Peyer's patch (tissue), 4 donors: Measurements from ENCODE around the gene BEST3. TPM values are rescaled to one million over a fixed set of nuclear protein-coding genes. Genes with fewer than 3 reads are reported as not detected.
"Not testable (repeated sequence)": the region's sequence is repeated elsewhere in the genome, so short reads cannot be mapped to it uniquely, and the experiment has no call there.

Experiments
- DNase-seq, 3 donors: peaks; one replicate each; pipeline ENCODE4 v3.0.0-alpha.2; 2017 to 2019
- H3K27ac ChIP-seq, 4 donors: fragments of 200-600 bp; sonication (generic); one replicate each; pipeline ENCODE4 v1.5.1; 2016 to 2019
- H3K27me3 ChIP-seq, 2 donors: fragments of 200-600 bp; sonication (generic); one replicate each; pipeline ENCODE4 v1.5.1; 2019
- H3K36me3 ChIP-seq, 3 donors: fragments of 200-600 bp; sonication (generic); one replicate each; pipeline ENCODE4 v1.5.1; 2016 to 2019
- H3K4me1 ChIP-seq, 4 donors: fragments of 200-600 bp; sonication (generic); one replicate each; pipeline ENCODE4 v1.5.1; 2016 to 2019
- H3K4me3 ChIP-seq, 4 donors: fragments of 200-600 bp; sonication (generic); 1 replicate in 3 of 4; 2 replicates in 1 of 4; pipeline ENCODE4 v1.5.1; 2016 to 2019; ENCODE audit warnings: mild to moderate bottlenecking in 1 of 4
- H3K9me3 ChIP-seq, 4 donors: fragments of 200-600 bp; sonication (generic); one replicate each; pipeline ENCODE4 v1.5.1; 2016 to 2019; ENCODE audit warnings: mild to moderate bottlenecking in 1 of 4
- POLR2A ChIP-seq, 2 donors: fragments of 450-650 bp; IDR thresholded peaks; one replicate each; pipeline ENCODE4 v1.5.1; 2017; ENCODE audit warnings: antibody characterized with exemption in 2 of 2, mild to moderate bottlenecking in 2 of 2, moderate library complexity in 2 of 2
- total RNA-seq, 4 donors: library from RNA; depleted of rRNA; stranded (reverse); fragments of >200 nt; gene quantifications; one replicate each; pipeline ENCODE4 v1.1.0, GENCODE V29; 2016
- TF ChIP-seq, protein P1 (sequence below), 6 experiments: fragments of 450-650 bp in 4 of 6; fragments of 200-600 bp in 2 of 6; sonication (generic) in 1 of 6; IDR thresholded peaks; one replicate each; pipeline ENCODE4 v1.5.1; 2017 to 2019; ENCODE audit warnings: antibody characterized with exemption in 6 of 6, mild to moderate bottlenecking in 3 of 6, moderate library complexity in 1 of 6

Gene BEST3
- total RNA-seq, 4 donors from 2014 or later: 0.35 TPM; not detected in 3

DNA sequence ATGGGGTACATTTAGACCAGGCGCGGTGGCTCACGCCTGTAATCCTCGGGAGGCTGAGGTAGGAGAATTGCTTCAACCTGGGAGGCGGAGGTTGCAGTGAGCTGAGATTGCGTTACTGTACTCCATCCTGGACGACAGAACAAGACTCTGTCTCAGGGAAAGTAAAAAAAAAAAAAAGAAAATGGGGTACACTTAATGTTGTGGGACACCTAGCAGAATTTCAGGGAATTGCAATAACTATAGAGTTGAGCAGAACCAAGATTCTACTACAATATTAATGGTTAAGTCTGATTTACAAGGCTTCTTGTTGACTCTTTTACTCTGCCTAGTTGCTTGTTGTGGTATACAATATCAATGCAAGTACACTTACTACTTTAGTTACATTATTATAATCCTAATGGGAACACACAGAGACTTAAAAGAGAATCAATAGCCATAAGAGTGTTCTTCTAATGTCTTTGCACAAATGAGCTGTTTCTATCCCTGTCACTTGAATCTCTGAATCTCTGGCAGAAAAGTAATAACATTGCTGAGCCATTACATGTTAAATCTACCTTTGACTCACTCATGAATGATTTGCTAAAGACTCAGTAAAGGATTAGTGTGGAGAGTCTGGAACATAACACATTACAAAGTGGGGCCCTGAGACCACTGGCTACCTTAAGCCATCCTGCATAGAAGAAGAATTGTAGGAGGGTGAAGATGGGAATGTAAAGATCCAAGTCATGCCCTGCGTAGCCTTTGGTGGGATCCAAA is 22.7 kb downstream of the BEST3 start:
- DNase-seq: no peak
- no peak overlapping the region for H3K4me3 ChIP-seq
- H3K36me3 ChIP-seq: no peaks in the 10 kb centered on the region
- H3K27me3 ChIP-seq: no peaks in the 10 kb centered on the region
- no peaks in the 10 kb centered on the region for H3K9me3 ChIP-seq
- no peak overlapping the region for H3K27ac ChIP-seq
- TF ChIP-seq, protein P1, sequence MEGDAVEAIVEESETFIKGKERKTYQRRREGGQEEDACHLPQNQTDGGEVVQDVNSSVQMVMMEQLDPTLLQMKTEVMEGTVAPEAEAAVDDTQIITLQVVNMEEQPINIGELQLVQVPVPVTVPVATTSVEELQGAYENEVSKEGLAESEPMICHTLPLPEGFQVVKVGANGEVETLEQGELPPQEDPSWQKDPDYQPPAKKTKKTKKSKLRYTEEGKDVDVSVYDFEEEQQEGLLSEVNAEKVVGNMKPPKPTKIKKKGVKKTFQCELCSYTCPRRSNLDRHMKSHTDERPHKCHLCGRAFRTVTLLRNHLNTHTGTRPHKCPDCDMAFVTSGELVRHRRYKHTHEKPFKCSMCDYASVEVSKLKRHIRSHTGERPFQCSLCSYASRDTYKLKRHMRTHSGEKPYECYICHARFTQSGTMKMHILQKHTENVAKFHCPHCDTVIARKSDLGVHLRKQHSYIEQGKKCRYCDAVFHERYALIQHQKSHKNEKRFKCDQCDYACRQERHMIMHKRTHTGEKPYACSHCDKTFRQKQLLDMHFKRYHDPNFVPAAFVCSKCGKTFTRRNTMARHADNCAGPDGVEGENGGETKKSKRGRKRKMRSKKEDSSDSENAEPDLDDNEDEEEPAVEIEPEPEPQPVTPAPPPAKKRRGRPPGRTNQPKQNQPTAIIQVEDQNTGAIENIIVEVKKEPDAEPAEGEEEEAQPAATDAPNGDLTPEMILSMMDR (IDR thresholded peaks at IDR 0.05): no peak
- TF ChIP-seq POLR2A (IDR thresholded peaks at IDR 0.05): no peak
- no peaks in the 10 kb centered on the region for H3K4me1 ChIP-seq

DNA sequence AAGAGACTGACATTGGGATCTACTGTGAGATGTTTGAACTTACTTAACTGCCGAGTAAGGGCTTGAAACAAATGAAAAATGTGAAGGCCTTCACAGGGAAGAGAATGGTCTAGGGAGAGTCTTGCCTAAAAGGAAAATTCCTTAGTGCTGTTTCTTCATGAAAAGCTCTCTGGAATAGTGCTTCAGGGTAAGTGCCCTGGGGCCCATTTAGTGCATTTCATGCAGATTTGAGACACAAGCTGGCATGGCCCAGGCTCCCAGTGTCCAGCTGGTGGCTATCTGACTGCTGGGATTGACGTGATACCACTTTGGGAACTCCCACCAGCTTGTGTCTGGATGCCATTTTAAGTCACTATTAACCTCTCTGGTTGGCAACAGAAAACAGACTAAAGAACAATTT is 26.9 kb downstream of the BEST3 start:
- TF ChIP-seq POLR2A (IDR thresholded peaks at IDR 0.05): no peak
- TF ChIP-seq, protein P1 (IDR thresholded peaks at IDR 0.05): no peak
- no peak for DNase-seq

DNA sequence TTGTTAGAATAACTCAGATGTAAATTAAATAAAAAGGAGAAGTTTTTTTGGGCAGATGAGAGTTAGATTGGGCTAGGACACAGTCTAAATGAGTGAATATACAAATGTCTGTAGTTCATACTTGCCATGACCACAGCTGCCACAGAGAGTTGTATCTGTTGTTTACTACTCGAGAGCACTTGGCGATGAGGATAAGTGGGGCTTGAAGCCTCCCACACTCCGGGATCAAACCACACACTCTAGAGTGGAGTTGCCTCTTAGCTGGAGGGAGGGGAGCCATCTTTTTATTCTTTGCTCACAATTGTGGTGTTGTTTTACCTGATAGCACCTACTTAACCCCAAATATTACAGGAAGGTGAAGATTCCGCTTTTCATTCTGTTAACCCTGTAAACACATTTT is 27.5 kb downstream of the BEST3 start:
- Histone ChIP-seq H3K4me3 (no peak overlapping the region), H3K27me3 (no peaks in the 10 kb centered on the region), H3K36me3 (no peaks in the 10 kb centered on the region), H3K27ac (no peak overlapping the region), H3K9me3 (no peaks in the 10 kb centered on the region), H3K4me1 (no peaks in the 10 kb centered on the region)
- TF ChIP-seq, protein P1 (IDR thresholded peaks at IDR 0.05): no peak
- TF ChIP-seq POLR2A (IDR thresholded peaks at IDR 0.05): no peak
- DNase-seq: no peak

More for the DNA sequence above, 26.9 kb downstream of the BEST3 start:
- H3K9me3 ChIP-seq: no peaks in the 10 kb centered on the region
- no peaks in the 10 kb centered on the region for H3K27me3 ChIP-seq
- H3K36me3 ChIP-seq: no peaks in the 10 kb centered on the region
- no peaks in the 10 kb centered on the region for H3K4me1 ChIP-seq
- no peak overlapping the region for H3K4me3 ChIP-seq
- H3K27ac ChIP-seq: no peak overlapping the region

DNA sequence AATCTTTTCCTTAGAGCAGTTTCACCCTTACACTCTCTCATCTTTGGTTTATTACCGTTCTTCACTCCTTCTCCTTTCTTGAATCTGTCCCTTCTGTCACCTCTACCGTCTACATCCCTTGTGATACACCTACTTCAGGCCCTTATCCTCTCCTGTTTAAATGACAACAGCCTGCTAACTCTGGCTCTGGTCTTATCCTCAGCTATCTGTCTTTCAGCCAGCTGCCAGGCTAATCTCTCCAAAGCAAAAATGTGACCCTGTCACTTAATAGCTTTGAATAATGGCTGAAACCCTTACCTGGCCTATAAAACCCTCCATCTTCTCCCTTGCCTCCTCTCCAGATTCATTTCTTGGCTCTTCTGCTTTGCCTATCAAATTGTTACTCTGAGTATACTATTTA is 32.3 kb downstream of the BEST3 start:
- Histone ChIP-seq H3K27ac (no peak overlapping the region), H3K27me3 (no peaks in the 10 kb centered on the region), H3K9me3 (no peaks in the 10 kb centered on the region), H3K4me1 (no peaks in the 10 kb centered on the region), H3K4me3 (no peak overlapping the region), H3K36me3 (no peaks in the 10 kb centered on the region)
- no peak for DNase-seq
- TF ChIP-seq, protein P1 (IDR thresholded peaks at IDR 0.05): no peak
- no peak for TF ChIP-seq POLR2A (IDR thresholded peaks at IDR 0.05)

DNA sequence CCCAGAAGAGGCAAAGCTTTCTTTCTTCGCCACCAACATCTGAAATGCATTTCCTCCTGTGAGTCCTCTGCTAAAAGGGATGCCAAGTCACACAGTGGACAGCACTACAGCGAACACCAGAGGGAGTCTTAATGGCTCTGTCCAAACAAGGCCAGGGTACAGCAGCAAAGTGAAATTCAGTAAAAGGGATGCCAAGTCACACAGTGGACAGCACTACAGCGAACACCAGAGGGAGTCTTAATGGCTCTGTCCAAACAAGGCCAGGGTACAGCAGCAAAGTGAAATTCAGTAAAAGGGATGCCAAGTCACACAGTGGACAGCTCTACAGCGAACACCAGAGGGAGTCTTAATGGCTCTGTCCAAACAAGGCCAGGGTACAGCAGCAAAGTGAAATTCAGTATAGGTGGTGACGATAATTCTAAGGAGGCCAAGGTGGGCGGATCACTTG is 34.1 kb downstream of the BEST3 start:
- H3K27ac ChIP-seq, H3K4me3 ChIP-seq, H3K9me3 ChIP-seq, H3K27me3 ChIP-seq, H3K36me3 ChIP-seq, H3K4me1 ChIP-seq, DNase-seq: not testable (repeated sequence)

DNA sequence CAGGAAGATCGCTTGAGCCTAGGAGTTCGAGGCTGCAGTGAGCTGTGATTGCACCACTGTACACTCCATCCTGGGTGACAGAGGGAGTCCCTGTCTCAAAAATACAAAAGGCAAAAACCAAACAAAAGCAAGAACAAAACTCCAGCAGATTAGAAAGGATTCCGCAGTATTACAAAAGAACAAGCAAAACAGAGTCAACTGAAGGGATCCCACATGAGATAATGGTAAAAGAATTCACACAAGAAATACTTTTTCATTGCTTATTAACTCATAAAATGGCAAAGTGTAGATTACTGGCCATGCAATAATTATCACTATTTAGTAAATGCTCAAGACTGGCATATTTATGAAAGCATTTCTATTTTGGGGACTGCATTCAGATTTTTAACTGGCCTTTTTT is 35.4 kb downstream of the BEST3 start:
- no peak for TF ChIP-seq POLR2A (IDR thresholded peaks at IDR 0.05)
- TF ChIP-seq, protein P1 (IDR thresholded peaks at IDR 0.05): no peak
- Histone ChIP-seq H3K36me3 (no peaks in the 10 kb centered on the region), H3K27ac (no peak overlapping the region), H3K27me3 (no peaks in the 10 kb centered on the region), H3K9me3 (no peaks in the 10 kb centered on the region), H3K4me1 (no peaks in the 10 kb centered on the region), H3K4me3 (no peak overlapping the region)
- no peak for DNase-seq
